Heart left ventricle (tissue), 16 donors: ENCODE results near the gene KCNMA1. TPM values are rescaled to one million over a fixed set of nuclear protein-coding genes. Genes with fewer than 3 reads are reported as not detected.

ENCODE experiments used
- ATAC-seq, 4 donors: fragments of 200-7000 bp; cut with Tn5 transposase; one replicate each; pipeline ENCODE4 v1.9.1; 2020 to 2022; ENCODE audit warnings: moderate library complexity in 4 of 4, mild to moderate bottlenecking in 3 of 4, moderate number of reproducible peaks in 1 of 4
- DNase-seq, 5 donors: peaks; one replicate each; pipeline ENCODE4 v3.0.0-alpha.2; 2020
- H3K27ac ChIP-seq, 12 donors: fragments of 200-600 bp; sonication (generic) in 4 of 12; one replicate each; pipeline versions ENCODE4 v1.5.0 to v1.8.0; 2016 to 2022; ENCODE audit warnings: mild to moderate bottlenecking in 2 of 12
- H3K27me3 ChIP-seq, 9 donors: fragments of 200-600 bp; sonication (generic) in 2 of 9; one replicate each; pipeline versions ENCODE4 v1.5.1 to v1.8.0; 2016 to 2022; ENCODE audit warnings: mild to moderate bottlenecking in 3 of 9
- H3K36me3 ChIP-seq, 9 donors: fragments of 200-600 bp; sonication (generic) in 2 of 9; one replicate each; pipeline versions ENCODE4 v1.5.0 to v1.8.0; 2018 to 2022; ENCODE audit warnings: mild to moderate bottlenecking in 2 of 9
- H3K4me1 ChIP-seq, 12 donors: fragments of 200-600 bp; sonication (generic) in 4 of 12; one replicate each; pipeline versions ENCODE4 v1.5.0 to v1.8.0; 2016 to 2022; ENCODE audit warnings: mild to moderate bottlenecking in 3 of 12
- H3K4me3 ChIP-seq, 12 donors: fragments of 200-600 bp; sonication (generic) in 4 of 12; one replicate each; pipeline versions ENCODE4 v1.5.0 to v1.8.0; 2017 to 2022; ENCODE audit warnings: mild to moderate bottlenecking in 9 of 12, moderate library complexity in 4 of 12
- H3K9me3 ChIP-seq, 12 donors: fragments of 200-600 bp; sonication (generic) in 4 of 12; one replicate each; pipeline versions ENCODE4 v1.5.0 to v1.8.0; 2016 to 2022; ENCODE audit warnings: mild to moderate bottlenecking in 1 of 12
- CTCF ChIP-seq, 12 donors: fragments of 200-600 bp; sonication (generic) in 4 of 12; IDR thresholded peaks; one replicate each; pipeline versions ENCODE4 v1.5.0 to v1.8.0; 2018 to 2022; ENCODE audit warnings: antibody characterized with exemption in 12 of 12, mild to moderate bottlenecking in 5 of 12
- POLR2A ChIP-seq, 2 donors: fragments of 450-650 bp; IDR thresholded peaks; one replicate each; pipeline ENCODE4 v1.6.1; 2017; ENCODE audit warnings: antibody characterized with exemption in 2 of 2, mild to moderate bottlenecking in 2 of 2, moderate library complexity in 2 of 2
- WGBS, 4 donors: extraction: QIAGEN DNeasy Blood & Tissue Kit in 2 of 4; methylation state at CpG; one replicate each; pipeline versions ENCODE4 v1.1.5 to v1.1.7; 2013 to 2018; 5-methylcytosine and 5-hydroxymethylcytosine counted together
- intact Hi-C, 10 donors: fragments of 100-400 bp; cut with DNase I; formaldehyde crosslinking; loops; one replicate each; pipeline versions ENCODE4 v1.11.1 to v1.14.2; 2022
- polyA plus RNA-seq, 2 donors: library from polyadenylated mRNA; stranded (reverse); fragments of 200-250 nt; gene quantifications; one replicate each; pipeline ENCODE4 v1.2.3, GENCODE V29; 2013
- total RNA-seq, 9 donors: library from RNA; depleted of rRNA in 2 of 9; stranded (reverse); fragments of >200 nt in 2 of 9; fragmentation: NEBNext Ultra II Directional in 3 of 9; extraction: Animal tissue kit (Norgen Biotek cat#: 25700) in 3 of 9; gene quantifications; one replicate each; pipeline versions ENCODE4 v1.1.0 to v1.2.4, GENCODE V29; 2016 to 2023
- donor health status: ischemic (EF 13 %, LVEDD 7.1; RV severe dilation, severe dysfunction).
- donor health status: healthy with polysubstance abuse.
- donor health status: DM: no; HTN: yes; CAD: no.
- donor health status: DM: no; HTN: no; CAD: no.
- donor health status: ischemic (EF 25% LVEDD 6.9; RV normal size, moderate dysfunction).
- donor health status: ischemic (EF 25% LVEDD 5.7; RV mildly dilated, moderate dysfunction).
- donor health status: healthy.
- donor health status: DM: yes; HTN: yes; CAD: no.
- donor health status: ischemic (EF 35%, LVEDD 5.7; RV mildly dilated, moderate dysfunction).
- donor health status: nonischemic (EF 11% LVEDD 7.7; RV severe dilation, severe dysfunction).
- donor health status: DM: yes; HTN: yes; CAD: no.
- donor health status: PGD.
- donor health status: ischemic (EF 29% LVEDD 5.4; RV normal size, mild dysfunction).
- donor health status: nonischemic (EF 23%, LVEDD 6.1; RV moderate dilation, normal function).

Gene KCNMA1
- total and polyA plus RNA-seq, 11 donors: 0.39 to 8.7 (median 1.7) TPM

GRCh38 chr10:77068969-77069368, 568.6 kb downstream of the KCNMA1 start:
- Histone ChIP-seq H3K4me3 (no peak overlapping the region), H3K27me3 (no peaks in the 10 kb centered on the region), H3K4me1 (peaks cover 0 to 14% (median 0%) of the 10 kb centered on the region in 12 donors), H3K36me3 (no peaks in the 10 kb centered on the region), H3K27ac (no peak overlapping the region), H3K9me3 (no peaks in the 10 kb centered on the region)
- ATAC-seq: no peak
- no peak for DNase-seq
- no peak for TF ChIP-seq POLR2A (IDR thresholded peaks at IDR 0.05)
- TF ChIP-seq CTCF (IDR thresholded peaks at IDR 0.05): no peak
- intact Hi-C loops: no loop called here
- WGBS, 4 donors: 75 to 85% (median 79%) methylated on average over 3 of the region's 3 CpGs

- TF ChIP-seq POLR2A (IDR thresholded peaks at IDR 0.05) (no peak), CTCF (IDR thresholded peaks at IDR 0.05) (no peak)
- DNase-seq (no peak), ATAC-seq (no peak)
- intact Hi-C loops: no loop called here
- Histone ChIP-seq H3K4me1 (peaks cover 0 to 14% (median 0%) of the 10 kb centered on the region in 12 donors), H3K27ac (no peak overlapping the region), H3K4me3 (no peak overlapping the region), H3K36me3 (no peaks in the 10 kb centered on the region), H3K9me3 (no peaks in the 10 kb centered on the region), H3K27me3 (no peaks in the 10 kb centered on the region)
- WGBS, 4 donors: 81 to 94% (median 90%) methylated on average over 4 of the region's 4 CpGs
Observed at GRCh38 chr10:77068272-77068671, 569.3 kb downstream of the KCNMA1 start.

GRCh38 chr10:77062381-77062780, 575.2 kb downstream of the KCNMA1 start:
- no peak for DNase-seq
- Histone ChIP-seq H3K4me1 (peaks cover 0 to 3% (median 0%) of the 10 kb centered on the region in 12 donors), H3K36me3 (no peaks in the 10 kb centered on the region), H3K4me3 (no peak overlapping the region), H3K27ac (no peak overlapping the region), H3K9me3 (peaks cover 0 to 2% (median 0%) of the 10 kb centered on the region in 12 donors), H3K27me3 (no peaks in the 10 kb centered on the region)
- 85 to 92% (median 91%) methylated on average over 3 of the region's 3 CpGs for WGBS, 4 donors
- no peak for TF ChIP-seq CTCF (IDR thresholded peaks at IDR 0.05)
- no peak for TF ChIP-seq POLR2A (IDR thresholded peaks at IDR 0.05)
- ATAC-seq: no peak
- intact Hi-C loops: no loop called here

- no peak for ATAC-seq
Observed at GRCh38 chr10:77060913-77061312, 576.7 kb downstream of the KCNMA1 start.

More at GRCh38 chr10:77060913-77061312, 576.7 kb downstream of the KCNMA1 start:
- Histone ChIP-seq H3K4me3 (no peak overlapping the region), H3K27me3 (no peaks in the 10 kb centered on the region), H3K36me3 (no peaks in the 10 kb centered on the region), H3K27ac (no peak overlapping the region), H3K9me3 (peaks cover 0 to 2% (median 0%) of the 10 kb centered on the region in 12 donors), H3K4me1 (peaks cover 0 to 2% (median 0%) of the 10 kb centered on the region in 12 donors)
- intact Hi-C loops: no loop called here
- no peak for DNase-seq
- no peak for TF ChIP-seq POLR2A (IDR thresholded peaks at IDR 0.05)
- no peak for TF ChIP-seq CTCF (IDR thresholded peaks at IDR 0.05)
- 78 to 91% (median 84%) methylated on average over 2 of the region's 2 CpGs for WGBS, 4 donors
